Measurements from ENCODE around the gene EPHA5.
A peak's percentile ranks its signal among the peaks of the same experiment; 100 is the strongest.

EPHA5 gene

GRCh38 chr4:65670331-65671031 lies at the start of gene EPHA5:
TSS of gene EPHA5 (minus strand) at chr4:65670489. CDS start at chr4:65669742, 747 bp downstream.
- no peak for TF ChIP-seq CTCF (IDR thresholded peaks at IDR 0.05; ENCODE audit: insufficient read depth, missing control alignments)
- no peak for FAIRE-seq
- DNase-seq (ENCODE audit: insufficient read length, low spot score) = no peak

GRCh38 chr4:65719635-65720034 lies 49.3 kb upstream of the EPHA5 start:
- TF ChIP-seq CTCF (IDR thresholded peaks at IDR 0.05; ENCODE audit: insufficient read depth, missing control alignments) = no peak
- DNase-seq (ENCODE audit: insufficient read length, low spot score) (no peak), FAIRE-seq (no peak)

- no peak for TF ChIP-seq CTCF (IDR thresholded peaks at IDR 0.05; ENCODE audit: insufficient read depth, missing control alignments)
- DNase-seq (ENCODE audit: insufficient read length, low spot score) (no peak), FAIRE-seq (no peak)
These were observed 28.3 kb upstream of the EPHA5 start for GRCh38 chr4:65698631-65699030.

- DNase-seq (ENCODE audit: insufficient read length, low spot score) (no peak), FAIRE-seq (peak; percentile 77)
- TF ChIP-seq CTCF (IDR thresholded peaks at IDR 0.05; ENCODE audit: insufficient read depth, missing control alignments) = no peak
These were observed 26.1 kb upstream of the EPHA5 start for GRCh38 chr4:65696436-65696835.

- FAIRE-seq = no peak
- TF ChIP-seq CTCF (IDR thresholded peaks at IDR 0.05; ENCODE audit: insufficient read depth, missing control alignments) = no peak
- no peak for DNase-seq (ENCODE audit: insufficient read length, low spot score)
These were observed 1.1 kb upstream of the EPHA5 start for GRCh38 chr4:65671372-65671771.

- FAIRE-seq (no peak), DNase-seq (ENCODE audit: insufficient read length, low spot score) (no peak)
- TF ChIP-seq CTCF (IDR thresholded peaks at IDR 0.05; ENCODE audit: insufficient read depth, missing control alignments) = no peak
These were observed 314 bp downstream of the EPHA5 start for GRCh38 chr4:65670020-65670330.

GRCh38 chr4:65669111-65670019 lies 924 bp downstream of the EPHA5 start:
- DNase-seq (ENCODE audit: insufficient read length, low spot score) (no peak), FAIRE-seq (no peak)
- no peak for TF ChIP-seq CTCF (IDR thresholded peaks at IDR 0.05; ENCODE audit: insufficient read depth, missing control alignments)
